ENCODE data around the gene POLR3K.

The POLR3K gene

DNA sequence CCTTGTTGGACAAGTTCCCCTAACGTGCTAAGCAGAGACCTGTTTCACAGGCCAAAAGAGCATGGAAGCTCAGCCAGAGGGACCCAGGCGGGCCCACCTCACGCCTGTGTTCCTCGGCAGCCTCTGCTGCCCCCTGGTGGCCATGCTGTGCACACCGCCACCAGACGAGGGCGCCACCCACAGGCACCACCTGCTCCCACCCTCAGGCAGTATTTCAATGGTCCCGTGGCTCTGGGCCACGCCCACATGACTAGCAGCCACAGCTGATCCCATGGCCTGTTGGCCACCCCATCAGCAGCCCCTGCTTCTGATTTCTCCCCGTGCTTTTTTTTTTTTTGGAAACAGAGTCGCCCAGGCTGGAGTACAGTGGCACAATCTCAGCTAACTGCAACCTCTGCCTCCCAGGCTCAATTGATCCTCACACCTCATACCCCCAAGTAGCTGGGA is 43.5 kb upstream of the POLR3K start:
- peaks cover 0 to 40% of the 10 kb centered on the region in 2 experiments; a peak in 2 of 3 replicates for H3K36me3 ChIP-seq (ENCODE audit: control insufficient read depth in 2 of 2, insufficient read depth in 1 of 2, low read length in 2 of 2)
- POLR2A ChIA-PET: interaction anchor here (0.6 to 1.7 kb wide), 6 partner anchors 12 to 265 kb away, joined by 3 to 7 read pairs (median 4); partner anchors contain the start of genes AXIN1, POLR3K and SNRNP25
- CTCF ChIA-PET: interaction anchor here (0.5 to 6.8 kb wide), 44 partner anchors 9 to 383 kb away, joined by 3 to 245 read pairs (median 6); partner anchors contain the start of genes HBQ1, MPG, POLR3K and RHBDF1
- TF ChIP-seq ZNF514 (tag by site-specific recombination; IDR thresholded peaks at IDR 0.05): no peak
- peak; percentile 11 for TF ChIP-seq ZBTB26 (tag by site-specific recombination; optimal IDR thresholded peaks at IDR 0.05)
- TF ChIP-seq ZNF449 (tag by site-specific recombination; IDR thresholded peaks at IDR 0.05): peak; percentile 81; the same call in 1 of the 2 replicates
- no peak for TF ChIP-seq SP2 (tag by site-specific recombination; IDR thresholded peaks at IDR 0.05)
- TF ChIP-seq ZNF394 (tag by site-specific recombination; IDR thresholded peaks at IDR 0.05; ENCODE audit: borderline replicate concordance): peak; percentile 82
- peak; percentile 72 for TF ChIP-seq ZNF629 (tag by site-specific recombination; IDR thresholded peaks at IDR 0.05)
- TF ChIP-seq ZNF76 (tag by site-specific recombination; IDR thresholded peaks at IDR 0.05; ENCODE audit: borderline replicate concordance, low read depth): peak; percentile 16; the same call in 1 of the 2 replicates
- TF ChIP-seq ZFP69B (tag by site-specific recombination; IDR thresholded peaks at IDR 0.05): peak; percentile 100
- peak; percentile 71; the same call in 1 of the 2 replicates for TF ChIP-seq ZEB2 (tag by site-specific recombination; IDR thresholded peaks at IDR 0.05)
- TF ChIP-seq ZNF146 (tag by site-specific recombination; IDR thresholded peaks at IDR 0.05): no peak
- peak; percentile 90; the same call in 1 of the 2 replicates for TF ChIP-seq ZNF561 (tag by site-specific recombination; IDR thresholded peaks at IDR 0.05; ENCODE audit: borderline replicate concordance)
- TF ChIP-seq ZXDB (tag by site-specific recombination; IDR thresholded peaks at IDR 0.05): peak; percentile 81
- TF ChIP-seq KLF8 (tag by site-specific recombination; IDR thresholded peaks at IDR 0.05): peak; percentile 81; the same call in 1 of the 2 replicates
- TF ChIP-seq ZNF510 (tag by site-specific recombination; IDR thresholded peaks at IDR 0.05; ENCODE audit: insufficient replicate concordance): no peak
- TF ChIP-seq ZNF670 (tag by site-specific recombination; IDR thresholded peaks at IDR 0.05; ENCODE audit: low read depth): no peak
- TF ChIP-seq ZNF624 (tag by site-specific recombination; IDR thresholded peaks at IDR 0.05): no peak
- TF ChIP-seq ZFP37 (tag by site-specific recombination; IDR thresholded peaks at IDR 0.05): peak; percentile 66; the same call in 1 of the 2 replicates
- no peak for TF ChIP-seq ZSCAN23 (tag by site-specific recombination; IDR thresholded peaks at IDR 0.05)
- TF ChIP-seq ZNF580 (tag by site-specific recombination; IDR thresholded peaks at IDR 0.05): peak; percentile 91
- no peak for TF ChIP-seq ZNF24 (tag by site-specific recombination; IDR thresholded peaks at IDR 0.05)
- no peak for TF ChIP-seq ZNF175 (tag by site-specific recombination; IDR thresholded peaks at IDR 0.05)
- peak; percentile 88 for TF ChIP-seq ZFHX2 (tag by site-specific recombination; conservative IDR thresholded peaks at IDR 0.05)
- TF ChIP-seq ZNF610 (tag by site-specific recombination; IDR thresholded peaks at IDR 0.05; ENCODE audit: borderline replicate concordance): 0 out of 2 replicates have a peak, but pooled peaks have one; percentile 20
- TF ChIP-seq, protein P1, sequence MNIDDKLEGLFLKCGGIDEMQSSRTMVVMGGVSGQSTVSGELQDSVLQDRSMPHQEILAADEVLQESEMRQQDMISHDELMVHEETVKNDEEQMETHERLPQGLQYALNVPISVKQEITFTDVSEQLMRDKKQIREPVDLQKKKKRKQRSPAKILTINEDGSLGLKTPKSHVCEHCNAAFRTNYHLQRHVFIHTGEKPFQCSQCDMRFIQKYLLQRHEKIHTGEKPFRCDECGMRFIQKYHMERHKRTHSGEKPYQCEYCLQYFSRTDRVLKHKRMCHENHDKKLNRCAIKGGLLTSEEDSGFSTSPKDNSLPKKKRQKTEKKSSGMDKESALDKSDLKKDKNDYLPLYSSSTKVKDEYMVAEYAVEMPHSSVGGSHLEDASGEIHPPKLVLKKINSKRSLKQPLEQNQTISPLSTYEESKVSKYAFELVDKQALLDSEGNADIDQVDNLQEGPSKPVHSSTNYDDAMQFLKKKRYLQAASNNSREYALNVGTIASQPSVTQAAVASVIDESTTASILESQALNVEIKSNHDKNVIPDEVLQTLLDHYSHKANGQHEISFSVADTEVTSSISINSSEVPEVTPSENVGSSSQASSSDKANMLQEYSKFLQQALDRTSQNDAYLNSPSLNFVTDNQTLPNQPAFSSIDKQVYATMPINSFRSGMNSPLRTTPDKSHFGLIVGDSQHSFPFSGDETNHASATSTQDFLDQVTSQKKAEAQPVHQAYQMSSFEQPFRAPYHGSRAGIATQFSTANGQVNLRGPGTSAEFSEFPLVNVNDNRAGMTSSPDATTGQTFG (tag by site-specific recombination; IDR thresholded peaks at IDR 0.05; ENCODE audit: borderline replicate concordance): no peak
- no peak for TF ChIP-seq ZNF239 (tag by site-specific recombination; IDR thresholded peaks at IDR 0.05)
- peak; percentile 80 for TF ChIP-seq SCRT2 (tag by site-specific recombination; IDR thresholded peaks at IDR 0.05)
- TF ChIP-seq ZNF121 (tag by site-specific recombination; IDR thresholded peaks at IDR 0.05): peak; percentile 54
- peak; percentile 71; the same call in 1 of the 2 replicates for TF ChIP-seq KLF7 (tag by site-specific recombination; IDR thresholded peaks at IDR 0.05; ENCODE audit: borderline replicate concordance)
- TF ChIP-seq, protein P2, sequence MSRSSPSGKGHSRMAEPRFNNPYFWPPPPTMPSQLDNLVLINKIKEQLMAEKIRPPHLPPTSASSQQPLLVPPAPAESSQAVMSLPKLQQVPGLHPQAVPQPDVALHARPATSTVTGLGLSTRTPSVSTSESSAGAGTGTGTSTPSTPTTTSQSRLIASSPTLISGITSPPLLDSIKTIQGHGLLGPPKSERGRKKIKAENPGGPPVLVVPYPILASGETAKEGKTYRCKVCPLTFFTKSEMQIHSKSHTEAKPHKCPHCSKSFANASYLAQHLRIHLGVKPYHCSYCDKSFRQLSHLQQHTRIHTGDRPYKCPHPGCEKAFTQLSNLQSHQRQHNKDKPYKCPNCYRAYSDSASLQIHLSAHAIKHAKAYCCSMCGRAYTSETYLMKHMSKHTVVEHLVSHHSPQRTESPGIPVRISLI (tag by site-specific recombination; IDR thresholded peaks at IDR 0.05): peak; percentile 63; the same call in 1 of the 2 replicates
- TF ChIP-seq OSR2 (tag by site-specific recombination; IDR thresholded peaks at IDR 0.05): peak; percentile 72
- no peak for TF ChIP-seq ZNF488 (tag by site-specific recombination; IDR thresholded peaks at IDR 0.05)
- TF ChIP-seq ZNF501 (tag by site-specific recombination; IDR thresholded peaks at IDR 0.05): peak; percentile 73; the same call in 1 of the 2 replicates

More for the DNA sequence above, 43.5 kb upstream of the POLR3K start:
- no peaks in the 10 kb centered on the region for H3K9me3 ChIP-seq (ENCODE audit: control insufficient read depth, insufficient read depth, low read depth, low read length)
- no peak overlapping the region for H3K27ac ChIP-seq (ENCODE audit: extremely low read depth, low read depth, low read length)
- no peaks in the 10 kb centered on the region for H3K4me1 ChIP-seq (ENCODE audit: control insufficient read depth, insufficient read depth, low read length)
- H3K4me3 ChIP-seq (ENCODE audit: low read depth, low read length): no peak overlapping the region

Measured in HEK293 (cell line).